ENCODE measurements around the gene DVL1. TPM values are rescaled to one million over a fixed set of nuclear protein-coding genes. Genes with fewer than 3 reads are reported as not detected.

Gene DVL1
- total and polyA plus RNA-seq, 2 of the 13 experiments (the other 11 are each of a cell fraction or from before 2014, with no cell fraction given) = 30.8 to 60.4 TPM

GRCh38 chr1:1324524-1325287 is 24.5 kb downstream of the DVL1 start, which contains the start of the genes CPTP and INTS11 (continued):
- TF ChIP-seq ZNF687 (CRISPR knock-in tag; IDR thresholded peaks at IDR 0.05) (peak; percentile 84), POLR2G (IDR thresholded peaks at IDR 0.05; ENCODE audit: low read depth, low read length) (peak; percentile 79), REPIN1 (CRISPR knock-in tag; IDR thresholded peaks at IDR 0.05; ENCODE audit: borderline replicate concordance, low read depth) (no peak), TRIM24 (CRISPR knock-in tag; IDR thresholded peaks at IDR 0.05) (no peak), ZNF576 (CRISPR knock-in tag; IDR thresholded peaks at IDR 0.05) (0 out of 2 replicates have a peak, but pooled peaks have one; percentile 63), TBX2 (CRISPR knock-in tag; IDR thresholded peaks at IDR 0.05; ENCODE audit: borderline replicate concordance) (peak; percentile 85), MLX (CRISPR knock-in tag; IDR thresholded peaks at IDR 0.05) (no peak), ZNF546 (CRISPR knock-in tag; conservative IDR thresholded peaks at IDR 0.05) (no peak; the same call in 1 of the 2 replicates), DMAP1 (CRISPR knock-in tag; IDR thresholded peaks at IDR 0.05) (peak; percentile 43; the same call in 1 of the 2 replicates), ZNF251 (CRISPR knock-in tag; IDR thresholded peaks at IDR 0.05) (no peak), JDP2 (CRISPR knock-in tag; IDR thresholded peaks at IDR 0.05; ENCODE audit: borderline replicate concordance) (no peak), HNF1A (IDR thresholded peaks at IDR 0.05; ENCODE audit: low read depth) (no peak), HNF1A (CRISPR knock-in tag; IDR thresholded peaks at IDR 0.05; ENCODE audit: borderline replicate concordance) (no peak), MEF2D (CRISPR knock-in tag; IDR thresholded peaks at IDR 0.05) (peak; percentile 52; the same call in 1 of the 2 replicates)

Measured in HepG2 (cell line).